UCSD-AML1 (cell line): ENCODE results near the gene SPAG9.
A peak's percentile ranks its signal among the peaks of the same experiment; 100 is the strongest.

ENCODE experiments used
- DNase-seq: peaks from one replicate; lab custom pipeline; 2025; ENCODE audit not compliant: unreplicated experiment; lab: John Stamatoyannopoulos, UW

Gene SPAG9

DNA sequence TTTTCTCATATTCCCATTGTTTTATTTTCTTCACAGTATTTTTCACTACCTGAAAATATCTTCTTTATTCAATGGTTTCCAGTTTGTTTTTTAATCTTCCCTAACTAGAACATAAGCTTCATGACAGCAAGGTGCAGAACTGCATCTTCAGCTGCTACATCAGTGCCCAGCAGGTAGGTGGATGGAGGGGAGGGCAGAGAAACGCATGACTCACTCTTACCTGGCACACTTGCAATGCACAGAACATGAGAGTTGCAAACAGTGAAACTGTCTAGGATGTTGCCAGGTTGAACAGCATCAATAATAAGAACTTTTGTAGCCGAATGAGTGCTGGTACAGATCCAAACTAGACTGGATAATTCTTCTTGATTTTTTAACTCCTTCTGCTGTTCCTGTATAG is 127.1 kb downstream of the SPAG9 start:
- no peak for DNase-seq

GRCh38 chr17:50989149-50989548 is 131.5 kb downstream of the SPAG9 start:
- no peak for DNase-seq

GRCh38 chr17:50988427-50988826 is 132.2 kb downstream of the SPAG9 start:
- DNase-seq, result no peak

- DNase-seq, result no peak
These were observed 133.5 kb downstream of the SPAG9 start for GRCh38 chr17:50986989-50987660.

GRCh38 chr17:50981279-50981678 is 139.4 kb downstream of the SPAG9 start:
- no peak for DNase-seq

GRCh38 chr17:50979524-50979927 is 141.1 kb downstream of the SPAG9 start:
- DNase-seq, result no peak

DNA sequence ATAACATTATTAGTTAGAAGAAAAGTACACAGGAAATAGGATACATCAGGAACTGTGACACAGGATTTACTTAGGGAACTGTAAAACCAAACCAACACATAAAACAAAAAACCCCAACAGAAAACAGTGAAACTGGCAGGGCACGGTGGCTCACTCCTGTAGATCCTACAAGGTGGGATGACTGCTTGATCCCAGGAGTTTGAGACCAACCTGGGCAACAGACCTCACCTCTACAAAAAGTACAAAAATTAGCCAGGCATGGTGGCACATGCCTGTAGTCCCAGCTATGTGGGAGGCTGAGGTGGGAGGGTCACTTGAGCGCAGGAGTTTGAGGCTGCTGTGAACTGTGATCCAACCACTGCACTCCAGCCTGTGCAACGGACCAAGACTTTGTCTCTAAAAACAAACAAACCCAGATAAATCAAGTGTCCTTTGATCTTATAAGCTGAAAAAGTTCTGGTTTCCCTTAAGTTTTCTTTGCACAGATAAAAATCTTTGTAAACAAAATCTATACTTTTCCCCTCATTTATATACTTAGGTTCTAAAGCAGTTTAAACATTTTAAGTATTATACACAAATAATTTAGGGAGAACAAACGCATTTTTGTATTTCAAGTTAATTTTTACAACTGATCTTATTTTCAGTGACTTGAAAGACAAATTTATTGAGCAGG is 143.0 kb downstream of the SPAG9 start:
- DNase-seq, result no peak

DNA sequence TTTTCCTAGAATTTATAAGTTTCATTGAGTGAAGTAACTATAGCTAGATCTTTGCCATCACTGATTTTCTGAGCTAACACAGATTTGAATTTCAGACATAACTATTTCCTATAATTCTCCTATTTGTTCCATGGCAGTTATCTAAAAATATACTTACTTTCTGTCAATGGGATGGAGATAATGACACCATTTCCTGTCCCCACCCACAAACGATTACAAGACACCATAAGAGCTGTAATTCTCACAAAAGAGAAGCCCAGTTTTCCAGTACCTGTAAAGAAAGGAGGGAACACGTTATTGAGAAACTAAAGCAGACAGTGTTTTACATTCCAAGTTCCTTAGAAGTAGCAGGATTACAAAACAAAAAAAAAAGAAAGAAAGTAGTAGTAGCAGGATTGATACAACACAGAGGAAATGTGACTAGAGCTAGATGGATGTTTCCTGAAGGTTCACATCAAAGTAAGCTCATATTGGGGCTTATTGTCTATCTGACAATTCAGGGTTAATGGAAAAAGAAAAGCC is 143.7 kb downstream of the SPAG9 start:
- no peak for DNase-seq

- no peak for DNase-seq
These were observed 146.8 kb downstream of the SPAG9 start for GRCh38 chr17:50973557-50974494.

GRCh38 chr17:50972577-50972976 is 148.1 kb downstream of the SPAG9 start:
- DNase-seq, result no peak

- no peak for DNase-seq
These were observed 152.9 kb downstream of the SPAG9 start for GRCh38 chr17:50967795-50968194.

DNA sequence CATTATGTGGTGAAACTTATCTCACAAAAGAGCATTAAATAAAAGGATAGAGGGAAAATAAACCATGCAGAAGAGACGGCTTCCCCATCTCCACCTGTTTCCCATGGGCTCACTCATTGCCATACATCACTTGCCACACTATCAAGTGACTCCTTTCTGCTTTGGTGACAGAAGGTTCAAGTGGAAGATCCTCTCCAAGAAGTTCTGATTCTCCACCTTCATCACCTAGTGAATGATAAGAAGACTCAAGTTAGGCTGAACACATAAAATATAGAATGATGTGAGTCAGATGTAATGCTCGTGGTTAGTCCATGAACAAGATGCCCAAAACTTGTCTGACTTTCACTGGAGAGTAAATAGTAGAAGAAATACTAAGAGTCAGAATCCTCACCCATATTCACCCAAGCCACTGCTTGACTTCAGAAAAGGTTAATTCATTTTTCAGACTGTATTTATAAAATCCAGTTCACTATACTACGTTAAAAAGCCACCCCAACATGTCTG is 154.5 kb downstream of the SPAG9 start:
- no peak for DNase-seq

- no peak for DNase-seq
These were observed 157.5 kb downstream of the SPAG9 start for GRCh38 chr17:50963139-50963538.

DNA sequence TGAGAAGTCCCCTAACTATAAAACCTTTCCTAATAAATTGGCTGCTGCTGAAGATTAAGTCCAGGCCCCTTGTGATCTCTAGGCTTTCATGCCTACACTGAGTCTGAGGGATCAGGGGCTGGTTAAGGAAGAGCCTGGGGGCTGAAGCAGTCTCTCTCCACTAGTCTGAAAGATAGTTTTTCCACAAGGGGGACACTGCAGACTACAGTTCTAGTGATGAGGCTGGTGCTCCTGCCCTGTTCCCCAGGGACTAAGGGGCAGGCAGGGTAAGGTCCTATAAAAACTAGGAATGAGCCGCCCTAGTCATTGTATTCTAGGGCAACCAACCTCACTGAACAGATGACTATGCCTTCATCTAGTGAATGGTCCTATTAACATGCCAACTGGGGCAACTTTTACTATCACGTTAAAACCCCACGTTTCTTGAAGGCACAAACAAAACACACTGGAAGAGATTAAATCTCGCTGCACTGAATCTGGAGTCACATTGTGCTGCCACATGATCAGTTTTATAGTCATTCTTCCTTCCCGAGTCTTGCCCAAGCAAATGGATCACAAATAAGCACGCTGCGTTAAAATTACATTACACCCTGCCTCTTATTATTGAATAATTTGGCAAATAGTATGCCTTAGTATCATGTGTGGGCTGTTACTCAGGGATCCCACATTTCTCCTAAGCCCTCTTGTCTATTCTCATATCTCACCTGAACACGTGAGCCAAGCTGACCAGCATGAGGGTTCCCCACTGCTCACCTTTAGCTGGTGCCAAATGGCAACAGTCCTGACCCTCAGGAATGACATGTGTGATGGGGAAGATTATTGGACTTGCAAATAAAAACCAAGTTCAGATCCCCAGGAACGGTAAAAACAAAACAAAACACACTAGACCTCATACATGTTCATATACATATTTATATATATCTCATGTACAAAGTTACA is 159.1 kb downstream of the SPAG9 start:
- DNase-seq, result no peak

- DNase-seq, result no peak
These were observed 161.3 kb downstream of the SPAG9 start for GRCh38 chr17:50959341-50959740.

- no peak for DNase-seq
These were observed 162.8 kb downstream of the SPAG9 start for GRCh38 chr17:50957600-50958575.

- peak; percentile 58 for DNase-seq
These were observed 163.7 kb downstream of the SPAG9 start for GRCh38 chr17:50956750-50957523.

DNA sequence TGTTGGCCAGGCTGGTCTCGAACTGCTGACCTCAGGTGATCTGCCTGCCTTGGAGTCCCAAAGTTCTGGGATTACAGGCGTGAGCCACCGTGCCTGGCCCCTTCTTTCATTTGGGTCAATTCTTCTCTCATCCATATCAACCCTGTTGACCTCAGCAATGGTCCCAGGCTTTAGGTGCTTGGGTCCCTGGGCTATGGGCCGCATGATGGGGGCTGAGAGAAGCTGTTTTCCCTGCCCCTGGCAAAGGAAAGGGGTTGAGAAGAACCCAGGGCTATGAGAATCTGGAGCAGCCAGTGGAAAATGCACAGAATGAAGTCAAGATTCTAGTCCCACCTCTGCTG is 164.3 kb downstream of the SPAG9 start:
- DNase-seq, result no peak
